ENCODE measurements around the gene DRD1. TPM values are rescaled to one million over a fixed set of nuclear protein-coding genes. Genes with fewer than 3 reads are reported as not detected.

The DRD1 gene
- polyA plus RNA-seq, 1 experiment: not detected

GRCh38 chr5:175487514-175488222, 43.7 kb upstream of the DRD1 start:
- DNase-seq (ENCODE audit: low read depth): no peak
- ChIA-PET CTCF (no interaction called here), POLR2A (no interaction called here)
- H3K27me3 ChIP-seq (ENCODE audit: control insufficient read depth, insufficient read depth, low read length): no peaks in the 10 kb centered on the region
- peaks cover 9% of the 10 kb centered on the region for H3K36me3 ChIP-seq (ENCODE audit: control insufficient read depth, insufficient read depth, low read length)
- no peak overlapping the region for H3K4me3 ChIP-seq (ENCODE audit: low read depth, low read length)
- TF ChIP-seq CTCF (IDR thresholded peaks at IDR 0.05; ENCODE audit: insufficient read depth, low read depth, low read length): no peak

- Histone ChIP-seq H3K27me3 (ENCODE audit: control insufficient read depth, insufficient read depth, low read length) (no peaks in the 10 kb centered on the region), H3K36me3 (ENCODE audit: control insufficient read depth, insufficient read depth, low read length) (peaks cover 6% of the 10 kb centered on the region; the same call in 1 of the 2 replicates), H3K4me3 (ENCODE audit: low read depth, low read length) (no peak overlapping the region)
- DNase-seq (ENCODE audit: low read depth): no peak
- TF ChIP-seq CTCF (IDR thresholded peaks at IDR 0.05; ENCODE audit: insufficient read depth, low read depth, low read length): no peak
- ChIA-PET POLR2A (no interaction called here), CTCF (no interaction called here)
Measured at GRCh38 chr5:175485631-175486030, 41.6 kb upstream of the DRD1 start.

GRCh38 chr5:175484829-175485228, 40.8 kb upstream of the DRD1 start:
- Histone ChIP-seq H3K36me3 (ENCODE audit: control insufficient read depth, insufficient read depth, low read length) (peaks cover 6% of the 10 kb centered on the region; the same call in 1 of the 2 replicates), H3K27me3 (ENCODE audit: control insufficient read depth, insufficient read depth, low read length) (no peaks in the 10 kb centered on the region), H3K4me3 (ENCODE audit: low read depth, low read length) (no peak overlapping the region)
- ChIA-PET POLR2A (no interaction called here), CTCF (no interaction called here)
- no peak for DNase-seq (ENCODE audit: low read depth)
- TF ChIP-seq CTCF (IDR thresholded peaks at IDR 0.05; ENCODE audit: insufficient read depth, low read depth, low read length): no peak

GRCh38 chr5:175484322-175484721, 40.3 kb upstream of the DRD1 start:
- no peak for TF ChIP-seq CTCF (IDR thresholded peaks at IDR 0.05; ENCODE audit: insufficient read depth, low read depth, low read length)
- CTCF ChIA-PET: no interaction called here
- POLR2A ChIA-PET: no interaction called here

GRCh38 chr5:175483337-175483736, 39.4 kb upstream of the DRD1 start:
- TF ChIP-seq CTCF (IDR thresholded peaks at IDR 0.05; ENCODE audit: insufficient read depth, low read depth, low read length): no peak

More at GRCh38 chr5:175484322-175484721, 40.3 kb upstream of the DRD1 start:
- Histone ChIP-seq H3K27me3 (ENCODE audit: control insufficient read depth, insufficient read depth, low read length) (no peaks in the 10 kb centered on the region), H3K36me3 (ENCODE audit: control insufficient read depth, insufficient read depth, low read length) (peaks cover 6% of the 10 kb centered on the region; the same call in 1 of the 2 replicates), H3K4me3 (ENCODE audit: low read depth, low read length) (no peak overlapping the region)
- DNase-seq (ENCODE audit: low read depth): no peak

More at GRCh38 chr5:175483337-175483736, 39.4 kb upstream of the DRD1 start:
- H3K4me3 ChIP-seq (ENCODE audit: low read depth, low read length): no peak overlapping the region
- no peaks in the 10 kb centered on the region for H3K27me3 ChIP-seq (ENCODE audit: control insufficient read depth, insufficient read depth, low read length)
- peaks cover 6% of the 10 kb centered on the region; the same call in 1 of the 2 replicates for H3K36me3 ChIP-seq (ENCODE audit: control insufficient read depth, insufficient read depth, low read length)
- CTCF ChIA-PET: no interaction called here
- POLR2A ChIA-PET: no interaction called here
- no peak for DNase-seq (ENCODE audit: low read depth)
